H1 (cell line): Measurements from ENCODE around the gene CTNNA3. TPM values are rescaled to one million over a fixed set of nuclear protein-coding genes. Genes with fewer than 3 reads are reported as not detected.
A peak's percentile ranks its signal among the peaks of the same experiment; 100 is the strongest.

Experiments used
- CTCF ChIA-PET: fragments of 300-600 bp; sonication (Branson Sonifier 250); formaldehyde crosslinking; loops from one replicate; lab custom pipeline; 2021; ENCODE audit not compliant: partially characterized antibody; lab: Charles Lee
- POLR2A ChIA-PET: fragments of 300-600 bp; sonication (Branson Sonifier 250); formaldehyde crosslinking; loops from one replicate; lab custom pipeline; 2021; ENCODE audit warnings: inconsistent platforms; ENCODE audit not compliant: partially characterized antibody; lab: Charles Lee
- DNase-seq, 2 experiments: peaks; one replicate each; pipeline versions ENCODE4 v3.0.0 to v3.0.0-alpha.2; 2010 to 2022; ENCODE audit warnings: low spot score in 2 of 2, low read depth in 1 of 2, mixed read lengths in 1 of 2
- FAIRE-seq: peaks from 2 replicates; lab custom pipeline; 2011; peaks lifted over from hg19 to GRCh38; lab: Jason Lieb, UNC
- H2AFZ ChIP-seq: 2 replicates; pipeline ENCODE4 v1.8.1; 2012; ENCODE audit warnings: low read length, inconsistent platforms
- H2AK5ac ChIP-seq: 2 replicates; pipeline ENCODE4 v1.6.1; 2013; ENCODE audit warnings: low read depth, low read length
- H2BK120ac ChIP-seq: replicated peaks from 2 replicates; pipeline ENCODE3; 2013; ENCODE audit warnings: low read depth, low read length, inconsistent platforms
- H2BK12ac ChIP-seq: 2 replicates; pipeline ENCODE4 v1.6.1; 2013; ENCODE audit warnings: low read depth, low read length
- H2BK15ac ChIP-seq: 2 replicates; pipeline ENCODE4 v1.6.1; 2013; ENCODE audit warnings: low read length
- H2BK20ac ChIP-seq: 2 replicates; pipeline ENCODE4 v1.6.1; 2013; ENCODE audit warnings: low read length
- H2BK5ac ChIP-seq: 2 replicates; pipeline ENCODE4 v1.6.1; 2013; ENCODE audit warnings: low read depth, low read length
- H3K14ac ChIP-seq: 2 replicates; pipeline ENCODE4 v1.6.1; 2013; ENCODE audit warnings: inconsistent platforms; ENCODE audit not compliant: insufficient read length
- H3K18ac ChIP-seq: 2 replicates; pipeline ENCODE4 v1.6.1; 2013; ENCODE audit warnings: low read length; ENCODE audit errors: extremely low read depth
- H3K23ac ChIP-seq: 2 replicates; pipeline ENCODE4 v1.6.1; 2013; ENCODE audit warnings: inconsistent platforms; ENCODE audit not compliant: insufficient read length
- H3K23me2 ChIP-seq: 2 replicates; pipeline ENCODE4 v1.6.1; 2013; ENCODE audit warnings: low read depth, low read length
- H3K27ac ChIP-seq: 2 replicates; pipeline ENCODE4 v1.6.1; 2011; ENCODE audit warnings: low read depth, low read length, inconsistent platforms
- H3K27me3 ChIP-seq, 4 experiments: replicated peaks in 1 of 4; 1 replicate in 1 of 4; 2 replicates in 3 of 4; pipeline versions ENCODE4 v1.6.1 to v1.8.1; 2011 to 2013; ENCODE audit warnings: low read length in 3 of 4, mild to moderate bottlenecking in 3 of 4, inconsistent platforms in 2 of 4, mixed read lengths in 2 of 4, moderate library complexity in 1 of 4; ENCODE audit not compliant: control insufficient read depth in 3 of 4, insufficient read depth in 3 of 4; ENCODE audit errors: extremely low read depth in 1 of 4
- H3K36me3 ChIP-seq, 4 experiments: 2 replicates each; pipeline versions ENCODE4 v1.6.1 to v1.8.1; 2011 to 2013; ENCODE audit warnings: mild to moderate bottlenecking in 4 of 4, low read length in 3 of 4, moderate library complexity in 2 of 4, control low read depth in 1 of 4, inconsistent platforms in 1 of 4; ENCODE audit not compliant: insufficient read depth in 4 of 4, control insufficient read depth in 2 of 4
- H3K4ac ChIP-seq: replicated peaks from 2 replicates; pipeline ENCODE3; 2013; ENCODE audit warnings: low read length, low read depth, mixed read lengths, inconsistent platforms; ENCODE audit not compliant: insufficient read length
- H3K4me1 ChIP-seq, 4 experiments: replicated peaks in 1 of 4; 1 replicate in 1 of 4; 2 replicates in 3 of 4; pipeline versions ENCODE4 v1.6.1 to v1.8.1; 2011 to 2013; ENCODE audit warnings: low read length in 3 of 4, inconsistent platforms in 2 of 4, mixed read lengths in 1 of 4; ENCODE audit not compliant: insufficient read depth in 4 of 4, control insufficient read depth in 3 of 4
- H3K4me2 ChIP-seq, 2 experiments: 2 replicates each; pipeline versions ENCODE4 v1.6.1 to v1.8.1; 2011 to 2013; ENCODE audit warnings: low read depth in 2 of 2, low read length in 2 of 2, control low read depth in 1 of 2, inconsistent platforms in 1 of 2, mild to moderate bottlenecking in 1 of 2; ENCODE audit not compliant: insufficient read depth in 1 of 2
- H3K4me3 ChIP-seq, 4 experiments: fragments of 200-600, 300-600 bp in 1 of 4; sonication (generic), shearing (Covaris generic), sonication (Bioruptor Twin) in 1 of 4; 2 replicates each; pipeline versions ENCODE4 v1.5.1 to v1.8.1; 2011 to 2016; ENCODE audit warnings: low read length in 4 of 4, low read depth in 3 of 4, control low read depth in 2 of 4, inconsistent platforms in 2 of 4, mild to moderate bottlenecking in 2 of 4, mixed read lengths in 1 of 4, moderate library complexity in 1 of 4; ENCODE audit not compliant: insufficient read depth in 2 of 4; ENCODE audit errors: extremely low read depth in 1 of 4
- H3K56ac ChIP-seq: replicated peaks from 2 replicates; pipeline ENCODE3; 2013; ENCODE audit warnings: low read depth, mild to moderate bottlenecking, mixed read lengths, low read length, inconsistent platforms; ENCODE audit not compliant: insufficient read length
- H3K79me1 ChIP-seq: 2 replicates; pipeline ENCODE4 v1.6.1; 2013; ENCODE audit warnings: low read depth, low read length, control low read depth
- H3K79me2 ChIP-seq, 2 experiments: 2 replicates each; pipeline versions ENCODE4 v1.6.1 to v1.8.1; 2012 to 2013; ENCODE audit warnings: low read length in 2 of 2, mild to moderate bottlenecking in 2 of 2, inconsistent platforms in 1 of 2; ENCODE audit not compliant: insufficient read depth in 2 of 2, control insufficient read depth in 1 of 2
- H3K9ac ChIP-seq, 4 experiments: replicated peaks in 1 of 4; 1 replicate in 1 of 4; 2 replicates in 3 of 4; pipeline versions ENCODE4 v1.6.1 to v1.8.1; 2011 to 2013; ENCODE audit warnings: low read depth in 3 of 4, low read length in 3 of 4, control low read depth in 2 of 4, mild to moderate bottlenecking in 2 of 4, moderate library complexity in 2 of 4, inconsistent platforms in 1 of 4; ENCODE audit errors: extremely low read depth in 1 of 4
- H3K9me3 ChIP-seq, 2 experiments: 2 replicates each; pipeline versions ENCODE4 v1.6.1 to v1.8.1; 2012 to 2013; ENCODE audit warnings: mild to moderate bottlenecking in 2 of 2, moderate library complexity in 2 of 2, control low read depth in 1 of 2, inconsistent platforms in 1 of 2, low read depth in 1 of 2, low read length in 1 of 2, mixed read lengths in 1 of 2; ENCODE audit not compliant: insufficient read depth in 2 of 2
- H4K20me1 ChIP-seq, 2 experiments: replicated peaks in 1 of 2; 2 replicates each; pipeline versions ENCODE3 to v1.8.1; 2011 to 2013; ENCODE audit warnings: inconsistent platforms in 2 of 2, low read length in 2 of 2, mild to moderate bottlenecking in 1 of 2; ENCODE audit not compliant: insufficient read depth in 2 of 2, control insufficient read depth in 1 of 2
- H4K5ac ChIP-seq: 2 replicates; pipeline ENCODE4 v1.6.1; 2013; ENCODE audit warnings: low read length, low read depth, mixed read lengths, inconsistent platforms; ENCODE audit not compliant: insufficient read length
- H4K8ac ChIP-seq: 2 replicates; pipeline ENCODE4 v1.8.0; 2013; ENCODE audit warnings: mild to moderate bottlenecking, moderate library complexity, low read length, inconsistent platforms; ENCODE audit not compliant: insufficient read depth; ENCODE audit errors: extremely low read depth
- H4K91ac ChIP-seq: replicated peaks from 2 replicates; pipeline ENCODE3; 2013; ENCODE audit warnings: low read length, mixed read lengths, inconsistent platforms; ENCODE audit not compliant: insufficient read length
- ATF2 ChIP-seq: IDR thresholded peaks from 2 replicates; pipeline ENCODE4 v1.6.1; 2012; ENCODE audit warnings: low read length, inconsistent platforms
- BACH1 ChIP-seq: IDR thresholded peaks from 2 replicates; pipeline ENCODE4 v1.6.1; 2012; ENCODE audit warnings: low read length, improper control_type of control experiment
- CEBPB ChIP-seq: IDR thresholded peaks from 2 replicates; pipeline ENCODE4 v1.6.1; 2012; ENCODE audit warnings: low read depth, low read length
- PHF8 ChIP-seq: fragments of 200-600 bp; sonication (generic); conservative IDR thresholded peaks from 2 replicates; pipeline ENCODE4 v1.7.1; 2012; ENCODE audit warnings: low read depth, mild to moderate bottlenecking, inconsistent platforms, low read length, moderate library complexity
- POLR2AphosphoS5 ChIP-seq: IDR thresholded peaks from 2 replicates; pipeline ENCODE4 v1.6.1; 2011; ENCODE audit warnings: low read depth, low read length
- RAD21 ChIP-seq, 2 experiments: IDR thresholded peaks in 1 of 2; conservative IDR thresholded peaks in 1 of 2; 2 replicates each; pipeline ENCODE4 v1.6.1; 2011; ENCODE audit warnings: low read depth in 2 of 2, low read length in 2 of 2, improper control_type of control experiment in 1 of 2, inconsistent platforms in 1 of 2, mild to moderate bottlenecking in 1 of 2, moderate library complexity in 1 of 2
- SP1 ChIP-seq: IDR thresholded peaks from 2 replicates; pipeline ENCODE4 v1.6.1; 2011; ENCODE audit warnings: low read depth, low read length
- SRF ChIP-seq: IDR thresholded peaks from 2 replicates; pipeline ENCODE4 v1.6.1; 2011; ENCODE audit warnings: mild to moderate bottlenecking, low read depth, low read length, moderate library complexity
- TAF1 ChIP-seq: IDR thresholded peaks from 2 replicates; pipeline ENCODE4 v1.6.1; 2011; ENCODE audit warnings: mild to moderate bottlenecking, low read depth, low read length
- TBP ChIP-seq: IDR thresholded peaks from 2 replicates; pipeline ENCODE4 v1.6.1; 2011; ENCODE audit warnings: low read depth, low read length, improper control_type of control experiment
- ZNF274 ChIP-seq: IDR thresholded peaks from 2 replicates; pipeline ENCODE4 v1.7.0; 2012; ENCODE audit warnings: low read length, borderline replicate concordance; ENCODE audit errors: extremely low read depth
- WGBS, 2 experiments: shearing (Covaris generic) in 1 of 2; methylation state at CpG; one replicate each; pipeline versions ENCODE4 v1.1.6 to v1.1.7; 2013 to 2015; ENCODE audit warnings: low lambda C conversion rate in 2 of 2, mixed read lengths in 2 of 2, inconsistent platforms in 1 of 2, low coverage in 1 of 2, missing lambda C conversion rate in 1 of 2; ENCODE audit not compliant: insufficient replicate concordance in 2 of 2, insufficient coverage in 1 of 2, insufficient read length in 1 of 2; ENCODE audit errors: extremely low coverage in 1 of 2, missing lambda C conversion rate in 1 of 2; 5-methylcytosine and 5-hydroxymethylcytosine counted together
- polyA plus RNA-seq, 7 experiments: library from polyadenylated mRNA; depleted of rRNA in 3 of 7; stranded (reverse) in 5 of 7; unstranded in 2 of 7; fragments of >200 nt in 5 of 7; fragments of 200-250 nt in 2 of 7; gene quantifications; 1 replicate in 5 of 7; 2 replicates in 1 of 7; 4 replicates in 1 of 7; pipeline versions ENCODE4 v1.2.1 to v1.2.3, GENCODE V29; 2011 to 2013; ENCODE audit warnings: missing spikeins in 2 of 7, mixed read lengths in 2 of 7
- total RNA-seq: library from RNA; stranded (reverse); fragmentation: NEBNext Ultra II Directional; extraction: Animal tissue kit (Norgen Biotek cat#: 25700); gene quantifications from 2 replicates; pipeline ENCODE4 v1.2.1, GENCODE V29; 2021

CTNNA3 gene
- total and polyA plus RNA-seq, 2 of the 8 experiments (the other 6 are each of a cell fraction or from before 2014, with no cell fraction given): 1.3 to 1.5 TPM

DNA sequence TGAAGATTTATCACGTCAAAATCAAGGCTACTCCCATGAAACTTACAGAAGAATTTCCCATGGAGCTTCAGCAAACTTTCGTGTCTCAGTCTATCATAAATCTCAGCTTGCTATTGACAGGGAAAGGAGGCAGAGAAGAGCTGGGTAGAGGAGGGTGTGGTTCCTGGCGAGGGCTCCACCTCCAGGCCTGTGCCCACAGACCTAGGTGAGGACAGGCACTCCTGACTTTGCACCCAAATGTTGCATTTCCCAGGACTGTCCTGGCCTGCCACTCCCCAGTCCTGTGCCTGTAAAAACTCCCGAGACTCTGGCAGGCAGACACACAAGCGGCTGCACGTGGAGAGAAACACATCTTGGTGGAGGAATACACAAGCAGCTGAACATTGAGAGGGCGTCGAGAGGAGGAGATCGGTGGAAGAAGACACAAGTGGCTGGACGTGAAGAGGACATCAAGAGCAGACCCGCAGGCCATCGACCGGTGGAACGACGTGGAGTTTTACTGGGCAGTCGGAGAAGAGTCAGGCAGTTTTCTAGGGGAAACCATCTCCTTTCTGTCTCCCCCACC lies 145.1 kb downstream of the CTNNA3 start:
- no peak overlapping the region for H2BK20ac ChIP-seq
- H3K23ac ChIP-seq: no peak overlapping the region
- H3K9me3 ChIP-seq: no peaks in the 10 kb centered on the region
- H3K23me2 ChIP-seq: no peaks in the 10 kb centered on the region
- no peak for FAIRE-seq
- no peak for DNase-seq
- no peak overlapping the region for H3K4me2 ChIP-seq
- H3K9ac ChIP-seq: no peak overlapping the region
- no peaks in the 10 kb centered on the region for H3K27me3 ChIP-seq
- no peak for TF ChIP-seq RAD21 (IDR thresholded peaks at IDR 0.05 in 1 of 2, conservative IDR thresholded peaks at IDR 0.05 in 1 of 2; ENCODE audit: low read depth in 2 of 2, low read length in 2 of 2)
- no peak for TF ChIP-seq SRF
- no peak for TF ChIP-seq SP1
- TF ChIP-seq ZNF274: no peak
- no peak for TF ChIP-seq TAF1
- no peak for TF ChIP-seq CEBPB
- no peak for TF ChIP-seq PHF8
- TF ChIP-seq TBP: no peak
- TF ChIP-seq ATF2: no peak
- TF ChIP-seq BACH1: no peak
- TF ChIP-seq POLR2AphosphoS5: no peak
- TF ChIP-seq, all 59 proteins: peak for 0
- 0 out of 2 replicates have a peak overlapping the region, but pooled peaks have one; percentile 2 for H2AK5ac ChIP-seq
- POLR2A ChIA-PET: no interaction called here
- H2AFZ ChIP-seq: peak overlapping the region; percentile 76
- no peak overlapping the region for H2BK120ac ChIP-seq
- no peak overlapping the region for H3K4me3 ChIP-seq
- no peak overlapping the region for H2BK5ac ChIP-seq
- no peak overlapping the region for H3K56ac ChIP-seq
- H4K20me1 ChIP-seq: no peaks in the 10 kb centered on the region
- no peak overlapping the region for H2BK15ac ChIP-seq
- 90% methylated on average over 16 of the region's 16 CpGs; no CpG with 5 or more reads in 1 of the 2 experiments for WGBS, 2 experiments
- H4K8ac ChIP-seq: no peak overlapping the region
- no peak overlapping the region for H4K91ac ChIP-seq
- no peak overlapping the region for H2BK12ac ChIP-seq
- no peak overlapping the region for H3K27ac ChIP-seq
- H3K79me1 ChIP-seq: no peaks in the 10 kb centered on the region
- CTCF ChIA-PET: no interaction called here
- no peak overlapping the region for H3K14ac ChIP-seq
- H3K79me2 ChIP-seq: no peaks in the 10 kb centered on the region
- H3K4ac ChIP-seq: no peak overlapping the region
- no peaks in the 10 kb centered on the region for H3K4me1 ChIP-seq
- no peak overlapping the region for H4K5ac ChIP-seq
- no peaks in the 10 kb centered on the region for H3K36me3 ChIP-seq
- no peak overlapping the region for H3K18ac ChIP-seq
